GM23338 (cell line): ENCODE data around the gene DKK2. TPM values are rescaled to one million over a fixed set of nuclear protein-coding genes. Genes with fewer than 3 reads are reported as not detected.
A peak's percentile ranks its signal among the peaks of the same experiment; 100 is the strongest.

Experiments used
- ATAC-seq: fragments of 200-7000 bp; cut with Tn5 transposase; 3 replicates; pipeline ENCODE4 v1.9.1; 2020
- DNase-seq: peaks from one replicate; pipeline ENCODE4 v3.0.0-alpha.2; 2015; ENCODE audit warnings: low spot score
- H2AFZ ChIP-seq: fragments of 200-600 bp; sonication (generic); 2 replicates; pipeline ENCODE4 v1.8.0; 2016; ENCODE audit warnings: antibody characterized with exemption, mild to moderate bottlenecking, moderate library complexity
- H3F3A ChIP-seq: fragments of 200-600 bp; sonication (generic); replicated peaks from 2 replicates; pipeline ENCODE4 v1.8.0; 2017; ENCODE audit warnings: antibody characterized with exemption, mixed run types, low read depth
- H3K27ac ChIP-seq: fragments of 200-600 bp; sonication (generic); 2 replicates; pipeline ENCODE4 v1.6.1; 2016; ENCODE audit warnings: low read depth
- H3K27me3 ChIP-seq: fragments of 200-600 bp; sonication (generic); 2 replicates; pipeline ENCODE4 v1.8.0; 2016; ENCODE audit warnings: mild to moderate bottlenecking, mixed run types, moderate library complexity; ENCODE audit not compliant: insufficient read depth
- H3K36me3 ChIP-seq: fragments of 200-600 bp; sonication (generic); 2 replicates; pipeline ENCODE4 v1.8.0; 2016; ENCODE audit warnings: mild to moderate bottlenecking; ENCODE audit not compliant: insufficient read depth
- H3K4me1 ChIP-seq: fragments of 200-600 bp; sonication (generic); 2 replicates; pipeline ENCODE4 v1.8.0; 2016; ENCODE audit warnings: mild to moderate bottlenecking, moderate library complexity; ENCODE audit not compliant: insufficient read depth
- H3K4me2 ChIP-seq: fragments of 200-600 bp; sonication (generic); 2 replicates; pipeline ENCODE4 v1.7.1; 2017; ENCODE audit warnings: mixed run types
- H3K4me3 ChIP-seq: fragments of 200-600 bp; sonication (generic); 2 replicates; pipeline ENCODE4 v1.6.1; 2016; ENCODE audit warnings: mixed run types
- H3K79me2 ChIP-seq: fragments of 200-600 bp; sonication (generic); replicated peaks from 2 replicates; pipeline ENCODE4 v1.8.0; 2017; ENCODE audit warnings: mild to moderate bottlenecking; ENCODE audit not compliant: insufficient read depth
- H3K9me2 ChIP-seq: fragments of 200-600 bp; sonication (generic); 2 replicates; pipeline ENCODE4 v1.8.0; 2017; ENCODE audit not compliant: insufficient read depth
- H4K20me1 ChIP-seq: fragments of 200-600 bp; sonication (generic); replicated peaks from 2 replicates; pipeline ENCODE4 v1.8.0; 2017; ENCODE audit warnings: mild to moderate bottlenecking; ENCODE audit not compliant: insufficient read depth
- H3K27ac Mint-ChIP-seq: 2 replicates; pipeline ENCODE4 v1.8.0; 2020; ENCODE audit warnings: inconsistent platforms, mild to moderate bottlenecking, moderate library complexity, mixed read lengths
- H3K27me3 Mint-ChIP-seq: 3 replicates; pipeline ENCODE4 v1.8.0; 2022; ENCODE audit warnings: low read depth, mild to moderate bottlenecking, moderate library complexity, mixed read lengths, inconsistent platforms; ENCODE audit not compliant: insufficient read depth, poor library complexity
- H3K36me3 Mint-ChIP-seq: 3 replicates; pipeline ENCODE4 v1.8.0; 2021; ENCODE audit warnings: low read depth, mild to moderate bottlenecking, inconsistent platforms, moderate library complexity, mixed read lengths
- H3K4me1 Mint-ChIP-seq: 3 replicates; pipeline ENCODE4 v1.8.0; 2020; ENCODE audit warnings: mild to moderate bottlenecking, inconsistent platforms, mixed read lengths
- H3K4me3 Mint-ChIP-seq: 3 replicates; pipeline ENCODE4 v1.8.0; 2021; ENCODE audit warnings: moderate library complexity, mild to moderate bottlenecking, inconsistent platforms, mixed read lengths
- H3K9me3 Mint-ChIP-seq: 3 replicates; pipeline ENCODE4 v1.8.0; 2020; ENCODE audit warnings: moderate library complexity, mild to moderate bottlenecking, inconsistent platforms, mixed read lengths
- CREB1 ChIP-seq: fragments of 250-450 bp; sonication (Bioruptor Pico); IDR thresholded peaks from 2 replicates; pipeline ENCODE4 v1.5.0; 2020; ENCODE audit warnings: low read depth, mild to moderate bottlenecking, moderate library complexity
- EZH2 ChIP-seq: fragments of 200-600 bp; sonication (generic); IDR thresholded peaks from one replicate; pipeline ENCODE4 v1.8.0; 2017; ENCODE audit warnings: antibody characterized with exemption, mild to moderate bottlenecking, low read depth; ENCODE audit not compliant: unreplicated experiment
- EZH2phosphoT487 ChIP-seq: fragments of 200-600 bp; sonication (generic); IDR thresholded peaks from one replicate; pipeline ENCODE4 v1.8.1; 2018; ENCODE audit warnings: antibody characterized with exemption; ENCODE audit not compliant: unreplicated experiment
- JUNB ChIP-seq: IDR thresholded peaks from one replicate; pipeline ENCODE4 v1.6.1; 2016; ENCODE audit warnings: antibody characterized with exemption; ENCODE audit not compliant: unreplicated experiment
- NANOG ChIP-seq: IDR thresholded peaks from 2 replicates; pipeline ENCODE4 v1.6.1; 2016; ENCODE audit warnings: antibody characterized with exemption, borderline replicate concordance
- POLR2AphosphoS5 ChIP-seq: IDR thresholded peaks from 2 replicates; pipeline ENCODE4 v1.6.1; 2016; ENCODE audit warnings: antibody characterized with exemption, low read depth
- STAT1 ChIP-seq: IDR thresholded peaks from one replicate; pipeline ENCODE4 v1.6.1; 2016; ENCODE audit warnings: antibody characterized with exemption; ENCODE audit not compliant: unreplicated experiment
- ZNF114 ChIP-seq: fragments of 250-450 bp; sonication (Bioruptor Pico); IDR thresholded peaks from 2 replicates; pipeline ENCODE4 v1.5.0; 2020; ENCODE audit warnings: mild to moderate bottlenecking, moderate library complexity
- ZNF331 ChIP-seq: fragments of 250-450 bp; sonication (Bioruptor Pico); IDR thresholded peaks from 2 replicates; pipeline ENCODE4 v1.5.0; 2020; ENCODE audit warnings: low read depth, mild to moderate bottlenecking, moderate library complexity
- polyA plus RNA-seq: library from polyadenylated mRNA; unstranded; fragments of >200 nt; fragmentation: Nextera tagmentation; extraction: Ambion mirVana; gene quantifications from 2 replicates; pipeline ENCODE4 v1.2.1, GENCODE V29; 2016
- total RNA-seq: library from RNA; depleted of rRNA; stranded (reverse); fragments of >200 nt; shearing (Covaris generic); gene quantifications from 2 replicates; pipeline ENCODE4 v1.2.3, GENCODE V29; 2014
- TF ChIP-seq, protein P1 (sequence below): fragments of 250-450 bp; sonication (Bioruptor Pico); IDR thresholded peaks from 2 replicates; pipeline ENCODE4 v1.5.0; 2020; ENCODE audit warnings: mild to moderate bottlenecking, moderate library complexity
- TF ChIP-seq, protein P2 (sequence below): IDR thresholded peaks from 2 replicates; pipeline ENCODE4 v1.6.1; 2016; ENCODE audit warnings: antibody characterized with exemption
- TF ChIP-seq, protein P3 (sequence below): IDR thresholded peaks from one replicate; pipeline ENCODE4 v1.6.1; 2018; ENCODE audit warnings: antibody characterized with exemption; ENCODE audit not compliant: unreplicated experiment
- TF ChIP-seq, protein P4 (sequence below), 2 experiments: fragments of 200-600 bp in 1 of 2; sonication (generic) in 1 of 2; conservative IDR thresholded peaks; 2 replicates each; pipeline versions ENCODE4 v1.5.1 to v1.6.1; 2016 to 2017; ENCODE audit warnings: antibody characterized with exemption in 2 of 2, low read depth in 2 of 2, mild to moderate bottlenecking in 2 of 2, moderate library complexity in 1 of 2

Gene DKK2
- total and polyA plus RNA-seq, 2 experiments from 2014 or later: 0.05 TPM; not detected in 1

DNA sequence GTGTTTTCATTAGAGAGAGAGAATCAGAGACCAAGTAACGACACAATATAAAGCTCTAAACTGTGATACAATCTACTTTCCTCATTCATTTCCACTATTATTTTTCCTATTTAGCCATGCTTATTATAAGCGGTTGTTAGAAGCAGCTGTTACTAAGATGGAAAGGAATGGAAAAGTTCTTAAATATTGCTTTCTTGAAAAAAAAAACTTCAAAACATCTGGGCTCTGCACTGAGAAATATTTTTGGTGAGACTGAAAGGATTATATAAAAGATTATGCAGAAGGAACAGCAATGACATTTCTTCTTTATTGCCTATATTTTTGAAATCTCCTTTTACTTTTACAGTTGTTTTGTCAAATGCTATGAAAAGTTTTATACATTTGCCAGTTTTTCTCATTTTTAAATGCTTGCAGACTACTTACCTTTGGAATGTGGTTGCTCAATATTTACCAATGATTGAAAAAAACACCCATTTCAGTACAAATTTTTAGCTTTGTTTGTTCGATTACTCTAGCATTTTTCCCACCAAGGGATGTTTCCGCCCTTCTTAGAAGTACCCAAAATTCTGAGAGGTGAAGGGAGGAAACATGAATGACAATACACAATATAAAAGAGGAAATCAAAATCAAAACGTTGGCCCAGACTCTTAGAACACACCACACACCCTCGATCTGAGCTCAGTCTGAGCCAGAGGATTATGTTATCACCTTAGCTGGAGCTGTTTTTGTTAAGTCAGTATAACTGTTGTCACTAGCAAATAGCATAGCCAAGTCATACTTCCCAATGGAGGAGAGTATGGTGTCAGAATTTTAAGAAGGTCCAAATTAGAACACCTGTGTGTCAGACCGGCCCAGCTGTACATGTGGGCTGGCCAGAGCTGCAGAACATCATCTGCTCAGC lies 18.4 kb downstream of the DKK2 start:
- no peak for ATAC-seq
- H3K9me3 Mint-ChIP-seq: no peaks in the 10 kb centered on the region

More for the DNA sequence above, 18.4 kb downstream of the DKK2 start:
- Mint-ChIP-seq H3K4me3 (no peak overlapping the region), H3K27ac (no peak overlapping the region), H3K36me3 (no peaks in the 10 kb centered on the region), H3K4me1 (peaks cover 9% of the 10 kb centered on the region; the same call in 2 of the 3 replicates), H3K27me3 (no peaks in the 10 kb centered on the region)
- Histone ChIP-seq H3K4me1 (peaks cover 7% of the 10 kb centered on the region; the same call in 1 of the 2 replicates), H3K4me2 (no peak overlapping the region), H3K4me3 (no peak overlapping the region), H3K9me2 (no peaks in the 10 kb centered on the region), H3K27ac (no peak overlapping the region), H3F3A (no peaks in the 10 kb centered on the region), H4K20me1 (no peaks in the 10 kb centered on the region), H3K36me3 (no peaks in the 10 kb centered on the region), H3K27me3 (no peaks in the 10 kb centered on the region), H3K79me2 (no peaks in the 10 kb centered on the region), H2AFZ (peak overlapping the region; percentile 57)
- no peak for TF ChIP-seq ZNF114 (CRISPR knock-in tag)
- TF ChIP-seq, protein P1, sequence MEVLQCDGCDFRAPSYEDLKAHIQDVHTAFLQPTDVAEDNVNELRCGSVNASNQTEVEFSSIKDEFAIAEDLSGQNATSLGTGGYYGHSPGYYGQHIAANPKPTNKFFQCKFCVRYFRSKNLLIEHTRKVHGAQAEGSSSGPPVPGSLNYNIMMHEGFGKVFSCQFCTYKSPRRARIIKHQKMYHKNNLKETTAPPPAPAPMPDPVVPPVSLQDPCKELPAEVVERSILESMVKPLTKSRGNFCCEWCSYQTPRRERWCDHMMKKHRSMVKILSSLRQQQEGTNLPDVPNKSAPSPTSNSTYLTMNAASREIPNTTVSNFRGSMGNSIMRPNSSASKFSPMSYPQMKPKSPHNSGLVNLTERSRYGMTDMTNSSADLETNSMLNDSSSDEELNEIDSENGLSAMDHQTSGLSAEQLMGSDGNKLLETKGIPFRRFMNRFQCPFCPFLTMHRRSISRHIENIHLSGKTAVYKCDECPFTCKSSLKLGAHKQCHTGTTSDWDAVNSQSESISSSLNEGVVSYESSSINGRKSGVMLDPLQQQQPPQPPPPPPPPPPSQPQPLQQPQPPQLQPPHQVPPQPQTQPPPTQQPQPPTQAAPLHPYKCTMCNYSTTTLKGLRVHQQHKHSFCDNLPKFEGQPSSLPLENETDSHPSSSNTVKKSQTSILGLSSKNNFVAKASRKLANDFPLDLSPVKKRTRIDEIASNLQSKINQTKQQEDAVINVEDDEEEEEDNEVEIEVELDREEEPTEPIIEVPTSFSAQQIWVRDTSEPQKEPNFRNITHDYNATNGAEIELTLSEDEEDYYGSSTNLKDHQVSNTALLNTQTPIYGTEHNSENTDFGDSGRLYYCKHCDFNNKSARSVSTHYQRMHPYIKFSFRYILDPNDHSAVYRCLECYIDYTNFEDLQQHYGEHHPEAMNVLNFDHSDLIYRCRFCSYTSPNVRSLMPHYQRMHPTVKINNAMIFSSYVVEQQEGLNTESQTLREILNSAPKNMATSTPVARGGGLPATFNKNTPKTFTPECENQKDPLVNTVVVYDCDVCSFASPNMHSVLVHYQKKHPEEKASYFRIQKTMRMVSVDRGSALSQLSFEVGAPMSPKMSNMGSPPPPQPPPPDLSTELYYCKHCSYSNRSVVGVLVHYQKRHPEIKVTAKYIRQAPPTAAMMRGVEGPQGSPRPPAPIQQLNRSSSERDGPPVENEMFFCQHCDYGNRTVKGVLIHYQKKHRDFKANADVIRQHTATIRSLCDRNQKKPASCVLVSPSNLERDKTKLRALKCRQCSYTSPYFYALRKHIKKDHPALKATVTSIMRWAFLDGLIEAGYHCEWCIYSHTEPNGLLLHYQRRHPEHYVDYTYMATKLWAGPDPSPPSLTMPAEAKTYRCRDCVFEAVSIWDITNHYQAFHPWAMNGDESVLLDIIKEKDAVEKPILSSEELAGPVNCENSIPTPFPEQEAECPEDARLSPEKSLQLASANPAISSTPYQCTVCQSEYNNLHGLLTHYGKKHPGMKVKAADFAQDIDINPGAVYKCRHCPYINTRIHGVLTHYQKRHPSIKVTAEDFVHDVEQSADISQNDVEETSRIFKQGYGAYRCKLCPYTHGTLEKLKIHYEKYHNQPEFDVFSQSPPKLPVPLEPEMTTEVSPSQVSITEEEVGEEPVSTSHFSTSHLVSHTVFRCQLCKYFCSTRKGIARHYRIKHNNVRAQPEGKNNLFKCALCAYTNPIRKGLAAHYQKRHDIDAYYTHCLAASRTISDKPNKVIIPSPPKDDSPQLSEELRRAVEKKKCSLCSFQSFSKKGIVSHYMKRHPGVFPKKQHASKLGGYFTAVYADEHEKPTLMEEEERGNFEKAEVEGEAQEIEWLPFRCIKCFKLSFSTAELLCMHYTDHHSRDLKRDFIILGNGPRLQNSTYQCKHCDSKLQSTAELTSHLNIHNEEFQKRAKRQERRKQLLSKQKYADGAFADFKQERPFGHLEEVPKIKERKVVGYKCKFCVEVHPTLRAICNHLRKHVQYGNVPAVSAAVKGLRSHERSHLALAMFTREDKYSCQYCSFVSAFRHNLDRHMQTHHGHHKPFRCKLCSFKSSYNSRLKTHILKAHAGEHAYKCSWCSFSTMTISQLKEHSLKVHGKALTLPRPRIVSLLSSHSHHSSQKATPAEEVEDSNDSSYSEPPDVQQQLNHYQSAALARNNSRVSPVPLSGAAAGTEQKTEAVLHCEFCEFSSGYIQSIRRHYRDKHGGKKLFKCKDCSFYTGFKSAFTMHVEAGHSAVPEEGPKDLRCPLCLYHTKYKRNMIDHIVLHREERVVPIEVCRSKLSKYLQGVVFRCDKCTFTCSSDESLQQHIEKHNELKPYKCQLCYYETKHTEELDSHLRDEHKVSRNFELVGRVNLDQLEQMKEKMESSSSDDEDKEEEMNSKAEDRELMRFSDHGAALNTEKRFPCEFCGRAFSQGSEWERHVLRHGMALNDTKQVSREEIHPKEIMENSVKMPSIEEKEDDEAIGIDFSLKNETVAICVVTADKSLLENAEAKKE: no peak
- TF ChIP-seq JUNB: no peak
- no peak for TF ChIP-seq POLR2AphosphoS5
- TF ChIP-seq, protein P2, sequence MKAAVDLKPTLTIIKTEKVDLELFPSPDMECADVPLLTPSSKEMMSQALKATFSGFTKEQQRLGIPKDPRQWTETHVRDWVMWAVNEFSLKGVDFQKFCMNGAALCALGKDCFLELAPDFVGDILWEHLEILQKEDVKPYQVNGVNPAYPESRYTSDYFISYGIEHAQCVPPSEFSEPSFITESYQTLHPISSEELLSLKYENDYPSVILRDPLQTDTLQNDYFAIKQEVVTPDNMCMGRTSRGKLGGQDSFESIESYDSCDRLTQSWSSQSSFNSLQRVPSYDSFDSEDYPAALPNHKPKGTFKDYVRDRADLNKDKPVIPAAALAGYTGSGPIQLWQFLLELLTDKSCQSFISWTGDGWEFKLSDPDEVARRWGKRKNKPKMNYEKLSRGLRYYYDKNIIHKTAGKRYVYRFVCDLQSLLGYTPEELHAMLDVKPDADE: no peak
- TF ChIP-seq STAT1: no peak
- TF ChIP-seq NANOG: no peak
- TF ChIP-seq CREB1 (CRISPR knock-in tag): no peak
- TF ChIP-seq ZNF331 (CRISPR knock-in tag): no peak
- no peak for TF ChIP-seq EZH2phosphoT487
- TF ChIP-seq, protein P3, sequence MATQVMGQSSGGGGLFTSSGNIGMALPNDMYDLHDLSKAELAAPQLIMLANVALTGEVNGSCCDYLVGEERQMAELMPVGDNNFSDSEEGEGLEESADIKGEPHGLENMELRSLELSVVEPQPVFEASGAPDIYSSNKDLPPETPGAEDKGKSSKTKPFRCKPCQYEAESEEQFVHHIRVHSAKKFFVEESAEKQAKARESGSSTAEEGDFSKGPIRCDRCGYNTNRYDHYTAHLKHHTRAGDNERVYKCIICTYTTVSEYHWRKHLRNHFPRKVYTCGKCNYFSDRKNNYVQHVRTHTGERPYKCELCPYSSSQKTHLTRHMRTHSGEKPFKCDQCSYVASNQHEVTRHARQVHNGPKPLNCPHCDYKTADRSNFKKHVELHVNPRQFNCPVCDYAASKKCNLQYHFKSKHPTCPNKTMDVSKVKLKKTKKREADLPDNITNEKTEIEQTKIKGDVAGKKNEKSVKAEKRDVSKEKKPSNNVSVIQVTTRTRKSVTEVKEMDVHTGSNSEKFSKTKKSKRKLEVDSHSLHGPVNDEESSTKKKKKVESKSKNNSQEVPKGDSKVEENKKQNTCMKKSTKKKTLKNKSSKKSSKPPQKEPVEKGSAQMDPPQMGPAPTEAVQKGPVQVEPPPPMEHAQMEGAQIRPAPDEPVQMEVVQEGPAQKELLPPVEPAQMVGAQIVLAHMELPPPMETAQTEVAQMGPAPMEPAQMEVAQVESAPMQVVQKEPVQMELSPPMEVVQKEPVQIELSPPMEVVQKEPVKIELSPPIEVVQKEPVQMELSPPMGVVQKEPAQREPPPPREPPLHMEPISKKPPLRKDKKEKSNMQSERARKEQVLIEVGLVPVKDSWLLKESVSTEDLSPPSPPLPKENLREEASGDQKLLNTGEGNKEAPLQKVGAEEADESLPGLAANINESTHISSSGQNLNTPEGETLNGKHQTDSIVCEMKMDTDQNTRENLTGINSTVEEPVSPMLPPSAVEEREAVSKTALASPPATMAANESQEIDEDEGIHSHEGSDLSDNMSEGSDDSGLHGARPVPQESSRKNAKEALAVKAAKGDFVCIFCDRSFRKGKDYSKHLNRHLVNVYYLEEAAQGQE: no peak
- TF ChIP-seq, protein P4, sequence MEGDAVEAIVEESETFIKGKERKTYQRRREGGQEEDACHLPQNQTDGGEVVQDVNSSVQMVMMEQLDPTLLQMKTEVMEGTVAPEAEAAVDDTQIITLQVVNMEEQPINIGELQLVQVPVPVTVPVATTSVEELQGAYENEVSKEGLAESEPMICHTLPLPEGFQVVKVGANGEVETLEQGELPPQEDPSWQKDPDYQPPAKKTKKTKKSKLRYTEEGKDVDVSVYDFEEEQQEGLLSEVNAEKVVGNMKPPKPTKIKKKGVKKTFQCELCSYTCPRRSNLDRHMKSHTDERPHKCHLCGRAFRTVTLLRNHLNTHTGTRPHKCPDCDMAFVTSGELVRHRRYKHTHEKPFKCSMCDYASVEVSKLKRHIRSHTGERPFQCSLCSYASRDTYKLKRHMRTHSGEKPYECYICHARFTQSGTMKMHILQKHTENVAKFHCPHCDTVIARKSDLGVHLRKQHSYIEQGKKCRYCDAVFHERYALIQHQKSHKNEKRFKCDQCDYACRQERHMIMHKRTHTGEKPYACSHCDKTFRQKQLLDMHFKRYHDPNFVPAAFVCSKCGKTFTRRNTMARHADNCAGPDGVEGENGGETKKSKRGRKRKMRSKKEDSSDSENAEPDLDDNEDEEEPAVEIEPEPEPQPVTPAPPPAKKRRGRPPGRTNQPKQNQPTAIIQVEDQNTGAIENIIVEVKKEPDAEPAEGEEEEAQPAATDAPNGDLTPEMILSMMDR (conservative IDR thresholded peaks at IDR 0.05; ENCODE audit: low read depth in 2 of 2): no peak
- no peak for TF ChIP-seq EZH2
- no peak for DNase-seq
